ENCODE results near the gene TRMT13. TPM values are rescaled to one million over a fixed set of nuclear protein-coding genes. Genes with fewer than 3 reads are reported as not detected.
"Not testable (repeated sequence)": the region's sequence is repeated elsewhere in the genome, so short reads cannot be mapped to it uniquely, and the experiment has no call there.

The TRMT13 gene
- polyA plus RNA-seq, 1 donor, result 26.9 TPM

DNA sequence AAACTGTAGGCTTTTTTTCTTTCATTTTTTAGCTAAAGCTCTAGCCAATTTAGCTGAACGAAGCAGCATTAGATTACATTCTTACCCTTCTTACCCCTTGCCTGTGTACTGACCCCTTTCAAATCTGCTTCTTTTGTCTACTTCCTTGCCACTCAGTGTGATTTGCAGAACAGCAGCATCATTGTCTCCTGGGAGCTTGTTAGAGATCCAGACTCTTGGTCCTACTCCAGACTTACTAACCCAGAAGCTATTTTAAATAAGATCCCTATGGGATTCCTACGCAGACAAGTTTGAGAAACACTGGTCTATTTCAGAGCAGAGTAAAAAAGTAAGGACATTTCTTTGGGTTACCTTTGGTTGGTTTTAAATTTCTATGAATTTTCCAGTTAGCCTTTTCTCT lies 31.3 kb downstream of the TRMT13 start:
- no peak for DNase-seq (ENCODE audit: low read depth)

DNA sequence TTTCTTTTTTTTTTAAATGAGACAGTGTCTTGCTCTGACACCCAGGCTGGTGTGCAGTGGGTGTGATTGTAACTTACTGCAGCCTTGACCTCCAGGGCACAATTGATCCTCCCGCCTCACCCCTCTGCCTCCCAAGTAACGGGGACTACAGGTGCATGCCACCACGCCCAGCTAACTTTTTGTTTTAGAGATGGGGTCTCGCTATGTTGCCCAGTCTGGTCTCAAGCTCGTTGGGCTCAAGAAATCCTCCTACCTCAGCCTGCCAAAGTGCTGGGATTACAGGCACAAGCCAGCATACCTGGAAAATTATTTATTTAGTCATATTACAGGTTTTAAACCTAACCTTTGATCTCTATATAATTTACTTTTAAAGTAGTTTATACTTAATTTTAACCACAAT lies 31.7 kb downstream of the TRMT13 start:
- DNase-seq (ENCODE audit: low read depth), result no peak

DNA sequence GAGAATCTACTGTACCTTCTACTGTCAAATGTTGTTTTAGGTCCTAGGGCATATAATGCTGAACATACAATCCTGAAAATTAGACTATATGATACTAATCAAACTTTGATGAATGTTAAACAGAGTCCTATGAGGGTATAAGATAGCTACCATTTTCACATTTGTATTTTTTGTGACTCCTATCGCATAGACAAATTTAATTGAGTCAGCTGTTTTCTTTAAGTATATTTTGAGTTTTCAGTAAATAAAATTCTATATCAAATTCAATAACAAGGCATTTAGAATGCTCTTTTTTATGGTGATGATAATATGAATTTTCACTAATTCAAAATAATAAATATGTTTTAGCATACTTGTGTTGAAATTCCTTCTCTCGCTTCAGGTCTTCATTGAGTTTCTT lies 35.1 kb downstream of the TRMT13 start:
- DNase-seq (ENCODE audit: low read depth), result no peak

DNA sequence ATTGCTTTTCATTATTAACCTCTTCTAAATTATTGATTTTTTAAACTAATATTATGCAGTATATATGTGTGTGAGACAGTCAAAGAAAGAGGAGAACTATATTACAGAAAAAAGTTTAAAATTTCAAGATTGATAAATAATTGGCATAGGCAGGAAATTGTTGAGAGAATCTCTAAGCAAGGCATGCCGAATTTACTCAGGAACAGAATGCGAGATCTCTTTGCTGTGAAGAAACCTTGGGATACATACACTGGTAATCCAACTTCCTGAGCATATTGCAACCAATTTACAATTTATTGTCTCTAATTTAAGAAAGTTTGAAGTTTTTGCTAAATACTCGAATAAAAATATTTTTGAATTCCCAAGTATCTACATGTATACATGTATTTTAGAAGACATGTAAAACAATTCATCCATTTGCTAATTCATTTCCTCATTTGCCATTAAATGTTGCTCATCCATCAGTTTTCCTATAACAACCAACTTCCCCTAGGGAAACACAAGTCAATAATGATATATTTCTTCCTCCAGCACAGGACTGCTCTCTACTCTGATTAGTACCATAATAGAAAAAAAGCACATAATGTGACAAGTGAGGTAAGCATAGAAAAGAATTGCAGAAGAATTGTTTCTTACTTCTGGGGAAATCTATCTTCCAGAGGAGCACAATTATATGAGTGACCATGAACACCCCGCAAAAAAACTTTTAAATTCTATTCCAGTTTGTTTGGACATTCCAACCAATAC lies 44.5 kb downstream of the TRMT13 start:
- DNase-seq (ENCODE audit: low read depth), result no peak

DNA sequence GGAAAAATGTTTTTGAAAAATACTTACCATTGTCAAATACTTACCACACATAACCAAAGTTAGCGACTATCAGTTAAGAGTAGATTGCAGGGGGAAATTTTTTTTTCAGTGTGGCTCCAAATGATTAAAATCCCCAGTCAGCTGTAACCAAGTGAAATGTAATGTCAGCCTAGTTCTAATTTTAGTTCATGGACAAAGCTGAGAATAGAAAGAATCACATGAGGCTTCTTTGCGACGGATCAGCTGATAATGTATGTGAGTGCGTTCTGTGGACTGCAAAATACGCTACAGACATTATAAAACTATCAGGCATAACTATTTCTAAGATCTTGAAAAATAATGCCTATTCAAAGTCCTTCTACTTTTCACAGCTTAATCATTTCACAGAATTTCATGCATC lies 45.1 kb downstream of the TRMT13 start, which contains the start of gene LRRC39:
Gene LRRC39, minus strand, starts transcription at position 166 of the 400 bp plus-strand sequence. CDS start 9,740 bp downstream, outside the sequence.
- no peak for DNase-seq (ENCODE audit: low read depth)

DNA sequence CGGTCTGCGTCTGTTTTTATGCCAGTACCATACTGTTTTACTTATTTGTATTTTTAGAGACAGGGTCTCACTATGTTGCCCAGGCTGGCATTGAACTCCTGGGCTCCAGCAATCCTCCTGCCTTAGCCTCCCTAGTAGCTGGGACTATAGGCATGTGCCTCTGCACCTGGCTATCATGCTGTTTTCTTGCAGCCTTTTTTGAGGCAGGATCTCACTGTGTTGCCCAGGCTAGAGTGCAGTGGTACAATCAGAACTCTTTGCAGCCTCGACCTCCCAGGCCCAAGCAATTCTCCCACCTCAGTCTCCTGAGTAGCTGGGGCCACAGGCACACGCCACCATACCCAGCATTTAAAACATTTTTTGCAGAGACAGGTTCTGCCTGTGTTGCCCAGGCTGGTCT lies 50.4 kb downstream of the TRMT13 start:
- DNase-seq (ENCODE audit: low read depth), result no peak

DNA sequence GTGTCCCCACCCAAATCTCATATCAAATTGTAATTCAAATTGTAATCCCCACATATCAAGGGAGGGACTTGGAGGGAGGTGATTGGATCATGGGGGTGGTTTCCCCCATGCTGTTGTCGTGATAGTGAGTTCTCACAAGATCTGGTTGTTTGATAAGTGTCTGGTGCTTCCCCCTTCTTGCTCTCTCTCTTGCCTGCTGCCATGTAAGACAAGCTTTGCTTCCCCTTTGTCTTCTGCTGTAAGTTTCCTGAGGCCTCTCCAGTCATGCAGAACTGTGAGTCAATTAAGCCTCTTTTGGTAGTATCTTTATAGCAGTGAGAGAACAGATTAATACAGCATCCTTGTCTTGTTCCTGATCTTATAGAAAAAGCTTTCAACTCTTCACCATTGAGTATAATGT lies 51.6 kb downstream of the TRMT13 start:
- no peak for DNase-seq (ENCODE audit: low read depth)

DNA sequence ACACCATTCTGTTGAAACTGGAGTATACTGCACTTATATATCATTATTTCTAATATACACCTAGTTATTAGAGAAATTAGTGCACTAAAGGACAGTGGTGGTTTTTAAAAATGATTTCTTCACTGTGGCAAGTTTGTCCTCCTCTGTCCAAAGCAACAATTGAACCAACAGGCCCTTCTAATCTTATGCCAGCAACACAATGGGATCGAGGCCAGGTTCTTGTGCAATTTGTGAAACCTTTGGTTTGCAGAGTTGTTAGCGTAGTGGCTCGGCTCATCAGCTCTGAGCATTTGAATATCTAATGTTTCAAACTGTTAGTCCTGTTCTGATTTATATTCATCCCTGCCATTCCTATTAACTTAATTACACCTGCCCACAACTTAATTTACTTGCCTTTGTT lies 54.9 kb downstream of the TRMT13 start:
- DNase-seq (ENCODE audit: low read depth), result no peak

DNA sequence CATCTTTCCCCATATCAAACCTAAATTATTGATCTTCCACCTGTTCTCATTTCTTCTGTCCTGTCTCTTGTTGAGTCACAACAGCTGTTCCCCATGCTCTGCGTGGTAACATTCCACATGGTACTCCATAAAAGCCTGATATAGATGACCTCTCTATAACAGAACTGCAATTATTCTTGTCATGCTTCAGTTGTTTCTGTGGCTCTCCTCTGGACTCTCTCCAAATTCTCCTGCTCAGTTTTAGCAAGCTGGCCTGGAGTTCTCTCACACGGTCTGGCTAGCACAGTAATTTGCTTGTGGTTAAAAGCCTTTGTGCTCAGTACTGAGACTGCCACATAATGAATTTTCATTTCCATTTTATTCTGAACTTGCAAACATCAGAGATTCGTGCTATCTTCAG lies 55.7 kb downstream of the TRMT13 start:
- no peak for DNase-seq (ENCODE audit: low read depth)

DNA sequence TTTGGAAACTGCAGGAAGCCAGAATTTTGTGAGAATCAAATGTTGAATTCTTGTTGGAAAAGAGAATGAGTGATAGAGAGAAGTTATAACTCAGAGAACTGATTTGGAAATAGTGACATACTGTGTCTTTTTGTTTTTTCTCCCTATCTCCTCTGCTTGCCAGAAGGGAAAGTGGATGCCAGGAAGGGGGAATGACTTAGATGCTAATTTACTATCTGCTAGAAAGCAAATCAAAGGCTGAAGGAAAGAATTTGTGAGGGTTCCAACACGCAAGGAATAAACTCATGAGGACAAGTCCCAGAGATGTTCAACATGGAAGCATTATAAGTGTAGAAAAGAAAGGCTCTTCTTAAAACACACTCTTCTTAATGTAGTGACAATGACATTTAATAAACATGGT lies 65.6 kb downstream of the TRMT13 start:
- DNase-seq (ENCODE audit: low read depth), result no peak

DNA sequence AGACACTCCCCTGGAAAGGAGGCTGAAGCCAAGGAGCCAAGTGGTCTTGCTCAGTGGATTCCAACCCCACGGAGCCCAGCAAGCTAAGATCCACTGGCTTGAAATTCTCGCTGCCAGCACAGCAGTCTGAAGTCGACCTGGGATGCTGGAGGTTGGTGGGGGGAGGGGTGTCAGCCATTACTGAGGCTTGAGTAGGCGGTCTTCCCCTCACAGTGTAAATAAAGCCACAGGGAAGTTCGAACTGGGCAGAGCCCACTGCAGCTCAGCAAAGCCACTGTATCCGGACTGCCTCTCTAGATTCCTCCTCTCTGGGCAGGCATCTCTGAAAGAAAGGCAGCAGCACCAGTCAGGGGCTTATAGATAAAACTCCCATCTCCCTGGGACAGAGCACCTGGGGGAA lies 67.1 kb downstream of the TRMT13 start:
- DNase-seq (ENCODE audit: low read depth), result not testable (repeated sequence)

Other genes starting within 250 kb of the TRMT13 start
- 12.1 TPM for gene SLC35A3, start 163.2 kb upstream of the TRMT13 start, polyA plus RNA-seq (ENCODE audit: insufficient read length)
- gene SASS6, start 233 bp upstream of the TRMT13 start, polyA plus RNA-seq (ENCODE audit: insufficient read length), result 4.0 TPM
- 227 TPM for gene LRRC39, start 45.1 kb downstream of the TRMT13 start, polyA plus RNA-seq (ENCODE audit: insufficient read length)
- gene DBT, start 116.7 kb downstream of the TRMT13 start, polyA plus RNA-seq (ENCODE audit: insufficient read length), result 10.9 TPM
- 28.4 TPM for gene RTCA, start 133.1 kb downstream of the TRMT13 start, polyA plus RNA-seq (ENCODE audit: insufficient read length)
- gene CDC14A, start 219.3 kb downstream of the TRMT13 start, polyA plus RNA-seq (ENCODE audit: insufficient read length), result 5.0 TPM

All from forelimb muscle (tissue), 1 donor.